HCT116 (cell line): Measurements from ENCODE around the gene SMCO4. TPM values are rescaled to one million over a fixed set of nuclear protein-coding genes. Genes with fewer than 3 reads are reported as not detected.

Experiments used
- ATAC-seq: fragments of 200-7000 bp; cut with Tn5 transposase; 2 replicates; pipeline ENCODE4 v1.9.1; 2020; ENCODE audit warnings: mild to moderate bottlenecking, moderate library complexity
- BruUV-seq: library from RNA; stranded (reverse); fragments of 400-500 nt; replicated peaks from 2 replicates; lab custom pipeline; 2021; lab: Mats Ljungman, UMichigan
- CTCF ChIA-PET: fragments of 300-600 bp; sonication (Branson Sonifier 250); formaldehyde crosslinking; loops from one replicate; lab custom pipeline; 2021; ENCODE audit warnings: antibody characterized with exemption; lab: Charles Lee
- POLR2A ChIA-PET: fragments of 300-600, 350-600 bp; sonication (Branson Sonifier 250); formaldehyde crosslinking; loops from one replicate; lab custom pipeline; 2021; ENCODE audit warnings: antibody characterized with exemption; lab: Charles Lee
- RAD21 ChIA-PET, 2 experiments: fragments of 300-600 bp; sonication (Branson Sonifier 250); formaldehyde crosslinking; loops; one replicate each; lab custom pipeline; 2023; ENCODE audit warnings: low total read pairs in 2 of 2; ENCODE audit not compliant: uncharacterized antibody in 2 of 2, unreplicated experiment in 2 of 2, low non-redundant PET in 1 of 2; lab: Charles Lee
- DNase-seq: peaks from one replicate; pipeline ENCODE4 v3.0.0-alpha.2; 2010; ENCODE audit warnings: low read depth, low spot score
- H2AFZ ChIP-seq: fragments of 200-600 bp; shearing (Covaris generic), sonication (generic); 2 replicates; pipeline ENCODE4 v1.6.1; 2017; ENCODE audit warnings: low read depth, mixed run types, mixed read lengths, antibody characterized with exemption, low read length; ENCODE audit not compliant: poor library complexity, severe bottlenecking
- H3K27ac ChIP-seq: 2 replicates; pipeline ENCODE4 v1.5.1; 2012; ENCODE audit warnings: low read depth, low read length
- H3K27me3 ChIP-seq: fragments of 200-600 bp; sonication (generic); 2 replicates; pipeline ENCODE4 v1.6.1; 2016; ENCODE audit warnings: mixed run types, low read length, mixed read lengths; ENCODE audit not compliant: insufficient read depth
- H3K36me3 ChIP-seq, 2 experiments: fragments of 200-500 bp in 1 of 2; fragments of 200-600 bp in 1 of 2; sonication (Bioruptor generic) in 1 of 2; sonication (generic) in 1 of 2; 2 replicates each; pipeline versions ENCODE4 v1.5.1 to v1.6.1; 2014 to 2016; ENCODE audit warnings: low read length in 2 of 2, inconsistent platforms in 1 of 2, mixed read lengths in 1 of 2, mixed run types in 1 of 2; ENCODE audit not compliant: insufficient read depth in 2 of 2, control insufficient read depth in 1 of 2
- H3K4me1 ChIP-seq, 2 experiments: fragments of 200-600 bp in 1 of 2; sonication (generic) in 1 of 2; 2 replicates each; pipeline versions ENCODE4 v1.5.1 to v1.6.1; 2012 to 2017; ENCODE audit warnings: low read length in 2 of 2, inconsistent platforms in 1 of 2, mild to moderate bottlenecking in 1 of 2, mixed read lengths in 1 of 2, mixed run types in 1 of 2, moderate library complexity in 1 of 2; ENCODE audit not compliant: insufficient read depth in 2 of 2, control insufficient read depth in 1 of 2
- H3K4me2 ChIP-seq: fragments of 200-600 bp; sonication (generic); 2 replicates; pipeline ENCODE4 v1.6.1; 2017; ENCODE audit warnings: mixed run types, low read length, mixed read lengths
- H3K4me3 ChIP-seq, 2 experiments: fragments of 200-600 bp in 1 of 2; sonication (generic) in 1 of 2; replicated peaks in 1 of 2; 2 replicates each; pipeline ENCODE4 v1.5.1; 2011 to 2016; ENCODE audit warnings: low read length in 2 of 2, control low read depth in 1 of 2, low read depth in 1 of 2, mild to moderate bottlenecking in 1 of 2, mixed read lengths in 1 of 2, mixed run types in 1 of 2
- H3K79me2 ChIP-seq: fragments of 200-600 bp; sonication (generic); 2 replicates; pipeline ENCODE4 v1.6.1; 2017; ENCODE audit warnings: mild to moderate bottlenecking, mixed run types, low read length, moderate library complexity, mixed read lengths; ENCODE audit not compliant: insufficient read depth
- H3K9ac ChIP-seq: fragments of 200-600 bp; sonication (generic); 2 replicates; pipeline ENCODE4 v1.6.1; 2016; ENCODE audit warnings: low read length, mixed read lengths
- H3K9me2 ChIP-seq: fragments of 200-600 bp; sonication (generic), shearing (Covaris generic); 2 replicates; pipeline ENCODE4 v1.6.1; 2017; ENCODE audit warnings: mixed run types, mild to moderate bottlenecking, moderate library complexity; ENCODE audit not compliant: insufficient read depth
- H3K9me3 ChIP-seq, 2 experiments: fragments of 200-500 bp in 1 of 2; fragments of 200-600 bp in 1 of 2; sonication (Bioruptor generic) in 1 of 2; sonication (generic) in 1 of 2; 2 replicates each; pipeline ENCODE4 v1.6.1; 2014 to 2017; ENCODE audit warnings: low read length in 2 of 2, mixed read lengths in 2 of 2, inconsistent platforms in 1 of 2, low read depth in 1 of 2, mild to moderate bottlenecking in 1 of 2, mixed run types in 1 of 2, moderate library complexity in 1 of 2; ENCODE audit not compliant: control insufficient read depth in 1 of 2, insufficient read depth in 1 of 2
- H4K20me1 ChIP-seq: fragments of 200-600 bp; sonication (generic), shearing (Covaris generic); 2 replicates; pipeline ENCODE4 v1.6.1; 2017; ENCODE audit warnings: mixed run types, mild to moderate bottlenecking, moderate library complexity; ENCODE audit not compliant: insufficient read depth
- CBX3 ChIP-seq: IDR thresholded peaks from 2 replicates; pipeline ENCODE4 v1.6.1; 2012; ENCODE audit warnings: low read depth
- CEBPB ChIP-seq: IDR thresholded peaks from 2 replicates; pipeline ENCODE4 v1.6.1; 2012; ENCODE audit warnings: low read depth
- ELF1 ChIP-seq: IDR thresholded peaks from 2 replicates; pipeline ENCODE4 v1.6.1; 2012; ENCODE audit warnings: low read depth, borderline replicate concordance
- EZH2 ChIP-seq: fragments of 200-600 bp; sonication (generic); IDR thresholded peaks from 2 replicates; pipeline ENCODE4 v1.6.1; 2017; ENCODE audit warnings: antibody characterized with exemption, mixed run types
- EZH2phosphoT487 ChIP-seq: fragments of 200-600 bp; IDR thresholded peaks from 2 replicates; pipeline ENCODE4 v1.6.1; 2018; ENCODE audit warnings: antibody characterized with exemption, borderline replicate concordance
- FOSL1 ChIP-seq: IDR thresholded peaks from 2 replicates; pipeline ENCODE4 v1.6.1; 2012; ENCODE audit warnings: low read depth
- POLR2A ChIP-seq: IDR thresholded peaks from 2 replicates; pipeline ENCODE4 v1.7.0; 2011; ENCODE audit warnings: borderline replicate concordance; ENCODE audit not compliant: insufficient read depth, insufficient read length; ENCODE audit errors: extremely low read depth
- RAD21 ChIP-seq: IDR thresholded peaks from 2 replicates; pipeline ENCODE4 v1.6.1; 2012; ENCODE audit warnings: low read depth, mild to moderate bottlenecking
- SIN3A ChIP-seq: IDR thresholded peaks from 2 replicates; pipeline ENCODE4 v1.6.1; 2012; ENCODE audit warnings: low read depth
- SP1 ChIP-seq: IDR thresholded peaks from 2 replicates; pipeline ENCODE4 v1.6.1; 2012; ENCODE audit warnings: low read depth
- TCF7L2 ChIP-seq: IDR thresholded peaks from 2 replicates; pipeline ENCODE4 v1.7.0; 2011; ENCODE audit warnings: borderline replicate concordance, inconsistent platforms; ENCODE audit not compliant: insufficient read depth, insufficient read length; ENCODE audit errors: extremely low read depth
- YY1 ChIP-seq: IDR thresholded peaks from 2 replicates; pipeline ENCODE4 v1.6.1; 2011; ENCODE audit warnings: low read length, low read depth, moderate library complexity, mild to moderate bottlenecking; ENCODE audit not compliant: insufficient replicate concordance; ENCODE audit errors: extremely low read depth
- intact Hi-C: fragments of 100-400 bp; cut with micrococcal nuclease; formaldehyde crosslinking; loops from 2 replicates; pipeline ENCODE4 v1.10.0; 2022
- total RNA-seq: library from RNA; stranded (reverse); gene quantifications from one replicate; pipeline ENCODE4 v1.2.1, GENCODE V29; 2021; ENCODE audit not compliant: unreplicated experiment
- TF ChIP-seq, protein P1 (sequence below), 3 experiments: fragments of 200-600 bp in 1 of 3; sonication (generic) in 1 of 3; IDR thresholded peaks in 2 of 3; conservative IDR thresholded peaks in 1 of 3; 2 replicates each; pipeline ENCODE4 v1.5.1; 2012 to 2017; ENCODE audit warnings: low read depth in 2 of 3, low read length in 2 of 3, antibody characterized with exemption in 1 of 3, borderline replicate concordance in 1 of 3, control low read depth in 1 of 3, mild to moderate bottlenecking in 1 of 3, mixed read lengths in 1 of 3, mixed run types in 1 of 3, moderate library complexity in 1 of 3; ENCODE audit not compliant: insufficient read depth in 1 of 3
- TF ChIP-seq, protein P2 (sequence below): IDR thresholded peaks from 2 replicates; pipeline ENCODE4 v1.6.1; 2011; ENCODE audit warnings: mild to moderate bottlenecking, low read length, moderate library complexity; ENCODE audit not compliant: insufficient replicate concordance; ENCODE audit errors: extremely low read depth
- TF ChIP-seq, protein P3 (sequence below): IDR thresholded peaks from 2 replicates; pipeline ENCODE4 v1.6.1; 2012

SMCO4 gene
- total RNA-seq, 1 experiment from 2014 or later, result 23.1 TPM

DNA sequence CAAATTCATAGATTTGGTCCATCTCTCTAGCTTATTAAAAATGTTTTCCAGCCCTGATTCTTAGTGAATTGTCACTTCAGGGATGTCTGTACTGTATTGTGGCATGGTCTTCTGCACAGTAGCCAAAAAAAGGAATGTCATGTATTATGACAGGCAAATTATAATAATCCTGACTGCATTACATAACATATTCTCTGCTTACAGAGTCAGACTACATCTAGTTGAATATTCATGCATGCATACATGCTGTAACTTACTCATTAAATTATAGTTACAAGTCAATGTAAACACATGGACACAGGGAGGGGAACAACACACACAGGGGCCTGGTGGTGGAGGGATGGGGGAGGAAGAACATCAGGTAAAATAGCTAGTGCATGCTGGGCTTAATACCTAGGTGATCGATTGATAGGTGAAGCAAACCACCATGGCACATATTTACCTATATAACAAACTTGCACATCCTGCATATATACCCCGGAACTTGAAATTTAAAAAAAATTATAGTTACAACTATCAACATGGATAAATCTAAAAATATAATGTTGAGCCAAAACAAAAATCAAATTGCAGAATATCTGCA, 31.5 kb upstream of the SMCO4 start:
- H3K4me3 ChIP-seq, result no peak overlapping the region
- H3K79me2 ChIP-seq, result no peaks in the 10 kb centered on the region
- peaks cover 0 to 18% of the 10 kb centered on the region in 2 experiments; a peak in 1 of 4 replicates for H3K4me1 ChIP-seq
- POLR2A ChIA-PET, result no interaction called here
- H3K27me3 ChIP-seq, result no peaks in the 10 kb centered on the region
- CTCF ChIA-PET, result no interaction called here
- no peak for TF ChIP-seq SIN3A
- TF ChIP-seq YY1, result no peak
- no peak for TF ChIP-seq CEBPB
- no peak for TF ChIP-seq EZH2phosphoT487
- no peak for TF ChIP-seq TCF7L2
- TF ChIP-seq, protein P1, sequence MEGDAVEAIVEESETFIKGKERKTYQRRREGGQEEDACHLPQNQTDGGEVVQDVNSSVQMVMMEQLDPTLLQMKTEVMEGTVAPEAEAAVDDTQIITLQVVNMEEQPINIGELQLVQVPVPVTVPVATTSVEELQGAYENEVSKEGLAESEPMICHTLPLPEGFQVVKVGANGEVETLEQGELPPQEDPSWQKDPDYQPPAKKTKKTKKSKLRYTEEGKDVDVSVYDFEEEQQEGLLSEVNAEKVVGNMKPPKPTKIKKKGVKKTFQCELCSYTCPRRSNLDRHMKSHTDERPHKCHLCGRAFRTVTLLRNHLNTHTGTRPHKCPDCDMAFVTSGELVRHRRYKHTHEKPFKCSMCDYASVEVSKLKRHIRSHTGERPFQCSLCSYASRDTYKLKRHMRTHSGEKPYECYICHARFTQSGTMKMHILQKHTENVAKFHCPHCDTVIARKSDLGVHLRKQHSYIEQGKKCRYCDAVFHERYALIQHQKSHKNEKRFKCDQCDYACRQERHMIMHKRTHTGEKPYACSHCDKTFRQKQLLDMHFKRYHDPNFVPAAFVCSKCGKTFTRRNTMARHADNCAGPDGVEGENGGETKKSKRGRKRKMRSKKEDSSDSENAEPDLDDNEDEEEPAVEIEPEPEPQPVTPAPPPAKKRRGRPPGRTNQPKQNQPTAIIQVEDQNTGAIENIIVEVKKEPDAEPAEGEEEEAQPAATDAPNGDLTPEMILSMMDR (IDR thresholded peaks at IDR 0.05 in 2 of 3, conservative IDR thresholded peaks at IDR 0.05 in 1 of 3; ENCODE audit: borderline replicate concordance in 1 of 3, insufficient read depth in 1 of 3, low read depth in 2 of 3, low read length in 2 of 3), result no peak
- TF ChIP-seq SP1, result no peak
- TF ChIP-seq, protein P2, sequence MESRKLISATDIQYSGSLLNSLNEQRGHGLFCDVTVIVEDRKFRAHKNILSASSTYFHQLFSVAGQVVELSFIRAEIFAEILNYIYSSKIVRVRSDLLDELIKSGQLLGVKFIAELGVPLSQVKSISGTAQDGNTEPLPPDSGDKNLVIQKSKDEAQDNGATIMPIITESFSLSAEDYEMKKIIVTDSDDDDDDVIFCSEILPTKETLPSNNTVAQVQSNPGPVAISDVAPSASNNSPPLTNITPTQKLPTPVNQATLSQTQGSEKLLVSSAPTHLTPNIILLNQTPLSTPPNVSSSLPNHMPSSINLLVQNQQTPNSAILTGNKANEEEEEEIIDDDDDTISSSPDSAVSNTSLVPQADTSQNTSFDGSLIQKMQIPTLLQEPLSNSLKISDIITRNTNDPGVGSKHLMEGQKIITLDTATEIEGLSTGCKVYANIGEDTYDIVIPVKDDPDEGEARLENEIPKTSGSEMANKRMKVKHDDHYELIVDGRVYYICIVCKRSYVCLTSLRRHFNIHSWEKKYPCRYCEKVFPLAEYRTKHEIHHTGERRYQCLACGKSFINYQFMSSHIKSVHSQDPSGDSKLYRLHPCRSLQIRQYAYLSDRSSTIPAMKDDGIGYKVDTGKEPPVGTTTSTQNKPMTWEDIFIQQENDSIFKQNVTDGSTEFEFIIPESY, result no peak
- TF ChIP-seq CBX3, result no peak
- no peak for TF ChIP-seq POLR2A
- TF ChIP-seq, protein P3, sequence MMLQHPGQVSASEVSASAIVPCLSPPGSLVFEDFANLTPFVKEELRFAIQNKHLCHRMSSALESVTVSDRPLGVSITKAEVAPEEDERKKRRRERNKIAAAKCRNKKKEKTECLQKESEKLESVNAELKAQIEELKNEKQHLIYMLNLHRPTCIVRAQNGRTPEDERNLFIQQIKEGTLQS, result no peak
- TF ChIP-seq EZH2, result no peak
- TF ChIP-seq ELF1, result no peak
- TF ChIP-seq RAD21, result no peak
- TF ChIP-seq FOSL1, result no peak
- no peak for DNase-seq
- no peaks in the 10 kb centered on the region for H3K36me3 ChIP-seq
- no peaks in the 10 kb centered on the region for H3K9me2 ChIP-seq
- H3K27ac ChIP-seq, result no peak overlapping the region
- H3K9me3 ChIP-seq, result no peaks in the 10 kb centered on the region; a peak in 1 of 4 replicates
- H4K20me1 ChIP-seq, result no peaks in the 10 kb centered on the region
- H3K4me2 ChIP-seq, result no peak overlapping the region
- BruUV-seq, result no TSS peak
- no peak overlapping the region for H3K9ac ChIP-seq
- H2AFZ ChIP-seq, result no peak overlapping the region
- RAD21 ChIA-PET, result no interaction called here
- ATAC-seq, result no peak
- intact Hi-C loops, result no loop called here
